A375 (cell line): ENCODE data around the gene LRRTM2. TPM values are rescaled to one million over a fixed set of nuclear protein-coding genes. Genes with fewer than 3 reads are reported as not detected.

Experiments used
- total RNA-seq: library from RNA; depleted of rRNA; stranded (reverse); fragments of >200 nt; shearing (Covaris generic); gene quantifications from 2 replicates; pipeline ENCODE4 v1.2.3, GENCODE V29; 2014; rRNA removed

LRRTM2 gene
- total RNA-seq = 0.03 and 0.68 TPM in 2 replicates

DNA sequence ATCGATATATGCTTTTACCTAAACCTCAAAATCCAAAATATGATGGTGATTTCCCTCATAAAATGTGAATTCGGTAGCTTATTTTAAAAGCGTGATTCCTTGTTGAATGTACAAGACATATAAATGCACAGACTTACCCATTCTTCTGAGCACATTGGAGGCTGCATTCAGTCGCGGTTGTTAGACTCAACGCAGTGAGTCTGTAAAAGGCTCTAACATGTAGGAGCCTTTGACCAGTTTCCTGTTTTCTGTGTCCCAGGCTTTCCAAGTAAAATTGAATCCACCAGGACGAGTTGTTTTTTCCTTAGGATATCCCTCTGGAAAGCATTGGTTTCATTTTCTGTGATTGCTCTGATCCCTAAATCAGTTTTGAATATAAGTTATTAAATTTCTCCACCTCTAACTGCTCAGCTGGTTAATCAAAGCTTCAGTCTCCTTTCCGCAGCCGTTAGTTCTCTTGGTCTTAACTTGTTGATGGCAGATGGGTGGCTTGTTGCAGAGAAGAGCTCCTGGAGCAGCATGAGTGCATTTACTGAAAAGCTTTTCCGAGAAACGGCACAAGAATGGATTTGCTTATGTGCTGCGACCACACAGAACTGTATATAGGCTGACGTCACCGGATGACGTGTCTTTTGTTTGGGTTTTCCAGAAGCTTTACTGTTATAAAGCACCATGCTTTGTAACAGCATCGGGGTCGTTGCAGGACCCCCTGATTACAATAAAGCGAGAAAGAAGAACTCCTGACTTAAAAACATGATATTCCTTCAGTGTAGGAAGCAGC lies at the start of gene LRRTM2:
LRRTM2 (minus strand) TSS at position 565 of the 781 bp plus-strand sequence; CDS start at position 141, 424 bp downstream.

Other genes with a start within 250 kb of the LRRTM2 start
- gene CTNNA1, start 121.9 kb downstream of the LRRTM2 start, total RNA-seq = 359 and 398 TPM in 2 replicates